ENCODE results near the gene LTB. TPM values are rescaled to one million over a fixed set of nuclear protein-coding genes. Genes with fewer than 3 reads are reported as not detected.
A peak's percentile ranks its signal among the peaks of the same experiment; 100 is the strongest.

Gene LTB
- total and polyA plus RNA-seq, 9 of the 15 experiments (the other 6 are each of a cell fraction or from before 2014, with no cell fraction given), result 0.07 to 0.51 TPM; not detected in 7

DNA sequence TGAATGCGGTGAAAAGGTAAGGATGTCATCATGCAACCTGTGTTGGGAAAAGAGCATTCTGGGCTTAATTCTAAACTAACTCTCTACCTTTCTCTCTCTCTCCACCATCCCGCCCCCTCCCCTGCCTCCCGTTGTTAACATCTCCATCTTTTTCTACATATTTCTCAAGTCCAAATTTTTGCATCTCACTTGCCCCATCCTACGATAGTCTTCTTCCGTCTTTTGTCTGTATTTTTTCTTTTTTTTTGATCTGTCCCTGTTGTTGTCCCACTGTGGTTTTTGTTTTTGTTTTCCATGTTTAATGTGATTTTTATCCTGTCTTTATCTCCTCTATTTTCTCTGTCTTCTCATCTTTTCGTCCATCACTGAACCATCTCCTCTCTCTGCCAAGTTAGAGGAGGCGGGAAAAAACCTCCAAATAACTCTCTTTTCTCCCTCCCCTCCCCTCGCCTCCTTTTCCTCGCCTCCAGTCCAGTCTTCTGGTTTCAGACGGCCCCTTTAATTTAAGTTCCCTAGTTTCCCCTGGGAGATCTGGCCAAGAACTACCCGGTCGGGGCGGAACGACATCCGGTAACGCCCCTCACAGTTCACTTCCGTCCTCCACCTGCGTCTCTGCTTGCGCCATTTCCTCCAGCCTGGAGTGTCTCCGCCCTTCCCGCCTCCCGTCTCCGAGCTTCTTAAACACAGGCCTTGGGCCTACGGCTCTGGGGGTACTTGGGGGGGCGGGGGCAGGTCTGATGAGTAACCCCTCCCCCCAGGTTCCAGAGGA, 35.1 kb downstream of the LTB start, which contains the start of gene NFKBIL1 (continued):
- TF ChIP-seq SUPT5H (IDR thresholded peaks at IDR 0.05), result peak; percentile 67
- no peak for TF ChIP-seq ADNP (tag; IDR thresholded peaks at IDR 0.05)
- TF ChIP-seq SREBF2 (CRISPR knock-in tag; IDR thresholded peaks at IDR 0.05), result 0 out of 2 replicates have a peak, but pooled peaks have one; percentile 29
- TF ChIP-seq, protein P1, sequence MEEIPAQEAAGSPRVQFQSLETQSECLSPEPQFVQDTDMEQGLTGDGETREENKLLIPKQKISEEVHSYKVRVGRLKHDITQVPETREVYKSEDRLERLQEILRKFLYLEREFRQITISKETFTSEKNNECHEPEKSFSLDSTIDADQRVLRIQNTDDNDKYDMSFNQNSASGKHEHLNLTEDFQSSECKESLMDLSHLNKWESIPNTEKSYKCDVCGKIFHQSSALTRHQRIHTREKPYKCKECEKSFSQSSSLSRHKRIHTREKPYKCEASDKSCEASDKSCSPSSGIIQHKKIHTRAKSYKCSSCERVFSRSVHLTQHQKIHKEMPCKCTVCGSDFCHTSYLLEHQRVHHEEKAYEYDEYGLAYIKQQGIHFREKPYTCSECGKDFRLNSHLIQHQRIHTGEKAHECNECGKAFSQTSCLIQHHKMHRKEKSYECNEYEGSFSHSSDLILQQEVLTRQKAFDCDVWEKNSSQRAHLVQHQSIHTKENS (CRISPR knock-in tag; IDR thresholded peaks at IDR 0.05), result no peak
- peak; percentile 40; the same call in 1 of the 2 replicates for TF ChIP-seq EHMT2 (IDR thresholded peaks at IDR 0.05)
- no peak for TF ChIP-seq ZNF3 (CRISPR knock-in tag; IDR thresholded peaks at IDR 0.05)
- no peak for TF ChIP-seq FOXJ3 (CRISPR knock-in tag; IDR thresholded peaks at IDR 0.05)
- TF ChIP-seq SMARCA5 (IDR thresholded peaks at IDR 0.05), result peak; percentile 88
- no peak for TF ChIP-seq ZNF184 (CRISPR knock-in tag; IDR thresholded peaks at IDR 0.05)
- TF ChIP-seq, protein P2, sequence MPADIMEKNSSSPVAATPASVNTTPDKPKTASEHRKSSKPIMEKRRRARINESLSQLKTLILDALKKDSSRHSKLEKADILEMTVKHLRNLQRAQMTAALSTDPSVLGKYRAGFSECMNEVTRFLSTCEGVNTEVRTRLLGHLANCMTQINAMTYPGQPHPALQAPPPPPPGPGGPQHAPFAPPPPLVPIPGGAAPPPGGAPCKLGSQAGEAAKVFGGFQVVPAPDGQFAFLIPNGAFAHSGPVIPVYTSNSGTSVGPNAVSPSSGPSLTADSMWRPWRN (IDR thresholded peaks at IDR 0.05; ENCODE audit: low read depth), result no peak
- peak in 1 of 2 experiments; percentile 87; a peak in 2 of 4 replicates for TF ChIP-seq HDAC1 (IDR thresholded peaks at IDR 0.05)
- peak; percentile 77; the same call in 1 of the 2 replicates for TF ChIP-seq NBN (IDR thresholded peaks at IDR 0.05; ENCODE audit: low read depth)
- TF ChIP-seq, protein P3, sequence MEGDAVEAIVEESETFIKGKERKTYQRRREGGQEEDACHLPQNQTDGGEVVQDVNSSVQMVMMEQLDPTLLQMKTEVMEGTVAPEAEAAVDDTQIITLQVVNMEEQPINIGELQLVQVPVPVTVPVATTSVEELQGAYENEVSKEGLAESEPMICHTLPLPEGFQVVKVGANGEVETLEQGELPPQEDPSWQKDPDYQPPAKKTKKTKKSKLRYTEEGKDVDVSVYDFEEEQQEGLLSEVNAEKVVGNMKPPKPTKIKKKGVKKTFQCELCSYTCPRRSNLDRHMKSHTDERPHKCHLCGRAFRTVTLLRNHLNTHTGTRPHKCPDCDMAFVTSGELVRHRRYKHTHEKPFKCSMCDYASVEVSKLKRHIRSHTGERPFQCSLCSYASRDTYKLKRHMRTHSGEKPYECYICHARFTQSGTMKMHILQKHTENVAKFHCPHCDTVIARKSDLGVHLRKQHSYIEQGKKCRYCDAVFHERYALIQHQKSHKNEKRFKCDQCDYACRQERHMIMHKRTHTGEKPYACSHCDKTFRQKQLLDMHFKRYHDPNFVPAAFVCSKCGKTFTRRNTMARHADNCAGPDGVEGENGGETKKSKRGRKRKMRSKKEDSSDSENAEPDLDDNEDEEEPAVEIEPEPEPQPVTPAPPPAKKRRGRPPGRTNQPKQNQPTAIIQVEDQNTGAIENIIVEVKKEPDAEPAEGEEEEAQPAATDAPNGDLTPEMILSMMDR (IDR thresholded peaks at IDR 0.05 in 2 of 3, conservative IDR thresholded peaks at IDR 0.05 in 1 of 3; ENCODE audit: insufficient read depth in 2 of 3, low read depth in 1 of 3, low read length in 3 of 3), result no peak; a peak in 1 of 6 replicates
- peak; percentile 84 for TF ChIP-seq ATF7 (IDR thresholded peaks at IDR 0.05)
- peak; percentile 77 for TF ChIP-seq TAF7 (tag; IDR thresholded peaks at IDR 0.05)
- no peak; the same call in 1 of the 2 replicates for TF ChIP-seq ZNF197 (CRISPR knock-in tag; IDR thresholded peaks at IDR 0.05; ENCODE audit: low read depth)
- TF ChIP-seq ZNF830 (CRISPR knock-in tag; IDR thresholded peaks at IDR 0.05), result no peak
- TF ChIP-seq SAFB2 (IDR thresholded peaks at IDR 0.05; ENCODE audit: borderline replicate concordance, low read depth, low read length, severe bottlenecking), result no peak
- no peak for TF ChIP-seq HDAC8 (tag; IDR thresholded peaks at IDR 0.05)
- TF ChIP-seq FIP1L1 (IDR thresholded peaks at IDR 0.05; ENCODE audit: low read depth, low read length, poor library complexity, severe bottlenecking), result no peak
- no peak for TF ChIP-seq SMARCB1 (IDR thresholded peaks at IDR 0.05; ENCODE audit: insufficient read length, low read depth)
- peak; percentile 42; the same call in 1 of the 2 replicates for TF ChIP-seq ELF2 (CRISPR knock-in tag; IDR thresholded peaks at IDR 0.05)
- TF ChIP-seq, protein P4, sequence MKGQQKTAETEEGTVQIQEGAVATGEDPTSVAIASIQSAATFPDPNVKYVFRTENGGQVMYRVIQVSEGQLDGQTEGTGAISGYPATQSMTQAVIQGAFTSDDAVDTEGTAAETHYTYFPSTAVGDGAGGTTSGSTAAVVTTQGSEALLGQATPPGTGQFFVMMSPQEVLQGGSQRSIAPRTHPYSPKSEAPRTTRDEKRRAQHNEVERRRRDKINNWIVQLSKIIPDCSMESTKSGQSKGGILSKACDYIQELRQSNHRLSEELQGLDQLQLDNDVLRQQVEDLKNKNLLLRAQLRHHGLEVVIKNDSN (CRISPR knock-in tag; IDR thresholded peaks at IDR 0.05), result no peak
- no peak for TF ChIP-seq ZNF584 (CRISPR knock-in tag; IDR thresholded peaks at IDR 0.05; ENCODE audit: low read depth)
- TF ChIP-seq NUFIP1 (IDR thresholded peaks at IDR 0.05; ENCODE audit: partially characterized antibody), result no peak

Data from K562 (cell line).